ENCODE results near the gene CHCHD3. TPM values are rescaled to one million over a fixed set of nuclear protein-coding genes. Genes with fewer than 3 reads are reported as not detected.

The CHCHD3 gene
- total and polyA plus RNA-seq, 9 of the 15 experiments (the other 6 are each of a cell fraction or from before 2014, with no cell fraction given), result 66.2 to 279 (median 204) TPM

DNA sequence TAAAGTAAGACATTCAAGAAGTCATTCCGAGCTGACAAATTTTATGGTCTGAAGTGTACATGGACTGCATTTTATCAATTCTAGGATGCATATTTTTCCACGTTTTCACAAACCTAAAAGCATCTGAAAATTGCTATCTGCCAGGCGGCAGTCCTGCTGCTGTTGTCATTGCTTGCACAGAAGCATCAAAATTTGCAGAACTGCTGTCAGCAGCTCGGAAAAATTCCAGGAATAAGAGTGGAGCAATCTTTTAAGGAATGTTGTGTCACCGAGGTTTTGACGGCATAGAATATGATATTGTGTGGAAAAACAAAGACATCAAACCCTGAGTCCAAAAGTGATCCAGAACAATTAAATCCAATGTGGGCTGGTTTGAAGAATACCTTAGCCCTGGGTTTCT lies 61.4 kb downstream of the CHCHD3 start:
- no peaks in the 10 kb centered on the region for H3K27me3 ChIP-seq (ENCODE audit: control insufficient read depth in 2 of 2, insufficient read depth in 2 of 2, low read length in 2 of 2)
- H3K36me3 ChIP-seq (ENCODE audit: control insufficient read depth, insufficient read depth, low read length), result peaks cover 62% of the 10 kb centered on the region
- H3K27ac ChIP-seq (ENCODE audit: extremely low read depth, low read depth, low read length), result no peak overlapping the region
- TF ChIP-seq GTF2F1 (IDR thresholded peaks at IDR 0.05; ENCODE audit: low read depth, low read length), result no peak
- TF ChIP-seq, protein P1, sequence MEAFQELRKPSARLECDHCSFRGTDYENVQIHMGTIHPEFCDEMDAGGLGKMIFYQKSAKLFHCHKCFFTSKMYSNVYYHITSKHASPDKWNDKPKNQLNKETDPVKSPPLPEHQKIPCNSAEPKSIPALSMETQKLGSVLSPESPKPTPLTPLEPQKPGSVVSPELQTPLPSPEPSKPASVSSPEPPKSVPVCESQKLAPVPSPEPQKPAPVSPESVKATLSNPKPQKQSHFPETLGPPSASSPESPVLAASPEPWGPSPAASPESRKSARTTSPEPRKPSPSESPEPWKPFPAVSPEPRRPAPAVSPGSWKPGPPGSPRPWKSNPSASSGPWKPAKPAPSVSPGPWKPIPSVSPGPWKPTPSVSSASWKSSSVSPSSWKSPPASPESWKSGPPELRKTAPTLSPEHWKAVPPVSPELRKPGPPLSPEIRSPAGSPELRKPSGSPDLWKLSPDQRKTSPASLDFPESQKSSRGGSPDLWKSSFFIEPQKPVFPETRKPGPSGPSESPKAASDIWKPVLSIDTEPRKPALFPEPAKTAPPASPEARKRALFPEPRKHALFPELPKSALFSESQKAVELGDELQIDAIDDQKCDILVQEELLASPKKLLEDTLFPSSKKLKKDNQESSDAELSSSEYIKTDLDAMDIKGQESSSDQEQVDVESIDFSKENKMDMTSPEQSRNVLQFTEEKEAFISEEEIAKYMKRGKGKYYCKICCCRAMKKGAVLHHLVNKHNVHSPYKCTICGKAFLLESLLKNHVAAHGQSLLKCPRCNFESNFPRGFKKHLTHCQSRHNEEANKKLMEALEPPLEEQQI (IDR thresholded peaks at IDR 0.05), result no peak
- TF ChIP-seq, protein P2, sequence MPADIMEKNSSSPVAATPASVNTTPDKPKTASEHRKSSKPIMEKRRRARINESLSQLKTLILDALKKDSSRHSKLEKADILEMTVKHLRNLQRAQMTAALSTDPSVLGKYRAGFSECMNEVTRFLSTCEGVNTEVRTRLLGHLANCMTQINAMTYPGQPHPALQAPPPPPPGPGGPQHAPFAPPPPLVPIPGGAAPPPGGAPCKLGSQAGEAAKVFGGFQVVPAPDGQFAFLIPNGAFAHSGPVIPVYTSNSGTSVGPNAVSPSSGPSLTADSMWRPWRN (IDR thresholded peaks at IDR 0.05; ENCODE audit: low read depth), result no peak
- no peak for TF ChIP-seq THRAP3 (IDR thresholded peaks at IDR 0.05; ENCODE audit: borderline replicate concordance)
- TF ChIP-seq TCFL5 (CRISPR knock-in tag; conservative IDR thresholded peaks at IDR 0.05), result no peak
- TF ChIP-seq ZNF695 (CRISPR knock-in tag; IDR thresholded peaks at IDR 0.05), result no peak
- TF ChIP-seq SLC30A9 (CRISPR knock-in tag; IDR thresholded peaks at IDR 0.05), result no peak
- TF ChIP-seq, protein P3, sequence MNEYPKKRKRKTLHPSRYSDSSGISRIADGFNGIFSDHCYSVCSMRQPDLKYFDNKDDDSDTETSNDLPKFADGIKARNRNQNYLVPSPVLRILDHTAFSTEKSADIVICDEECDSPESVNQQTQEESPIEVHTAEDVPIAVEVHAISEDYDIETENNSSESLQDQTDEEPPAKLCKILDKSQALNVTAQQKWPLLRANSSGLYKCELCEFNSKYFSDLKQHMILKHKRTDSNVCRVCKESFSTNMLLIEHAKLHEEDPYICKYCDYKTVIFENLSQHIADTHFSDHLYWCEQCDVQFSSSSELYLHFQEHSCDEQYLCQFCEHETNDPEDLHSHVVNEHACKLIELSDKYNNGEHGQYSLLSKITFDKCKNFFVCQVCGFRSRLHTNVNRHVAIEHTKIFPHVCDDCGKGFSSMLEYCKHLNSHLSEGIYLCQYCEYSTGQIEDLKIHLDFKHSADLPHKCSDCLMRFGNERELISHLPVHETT (CRISPR knock-in tag; conservative IDR thresholded peaks at IDR 0.05 in 1 of 2, IDR thresholded peaks at IDR 0.05 in 1 of 2), result no peak
- TF ChIP-seq, protein P4, sequence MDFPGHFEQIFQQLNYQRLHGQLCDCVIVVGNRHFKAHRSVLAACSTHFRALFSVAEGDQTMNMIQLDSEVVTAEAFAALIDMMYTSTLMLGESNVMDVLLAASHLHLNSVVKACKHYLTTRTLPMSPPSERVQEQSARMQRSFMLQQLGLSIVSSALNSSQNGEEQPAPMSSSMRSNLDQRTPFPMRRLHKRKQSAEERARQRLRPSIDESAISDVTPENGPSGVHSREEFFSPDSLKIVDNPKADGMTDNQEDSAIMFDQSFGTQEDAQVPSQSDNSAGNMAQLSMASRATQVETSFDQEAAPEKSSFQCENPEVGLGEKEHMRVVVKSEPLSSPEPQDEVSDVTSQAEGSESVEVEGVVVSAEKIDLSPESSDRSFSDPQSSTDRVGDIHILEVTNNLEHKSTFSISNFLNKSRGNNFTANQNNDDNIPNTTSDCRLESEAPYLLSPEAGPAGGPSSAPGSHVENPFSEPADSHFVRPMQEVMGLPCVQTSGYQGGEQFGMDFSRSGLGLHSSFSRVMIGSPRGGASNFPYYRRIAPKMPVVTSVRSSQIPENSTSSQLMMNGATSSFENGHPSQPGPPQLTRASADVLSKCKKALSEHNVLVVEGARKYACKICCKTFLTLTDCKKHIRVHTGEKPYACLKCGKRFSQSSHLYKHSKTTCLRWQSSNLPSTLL (IDR thresholded peaks at IDR 0.05), result no peak
- TF ChIP-seq KDM1A (IDR thresholded peaks at IDR 0.05), result no peak
- no peak for TF ChIP-seq JUNB (CRISPR knock-in tag; conservative IDR thresholded peaks at IDR 0.05)
- H3K9me1 ChIP-seq (ENCODE audit: control insufficient read depth, insufficient read depth, low read length), result no peaks in the 10 kb centered on the region
- H3K79me2 ChIP-seq (ENCODE audit: control insufficient read depth, insufficient read depth, low read length), result peaks cover 42% of the 10 kb centered on the region
- H3K4me3 ChIP-seq, result no peak overlapping the region
- no peak overlapping the region for H3K4me2 ChIP-seq (ENCODE audit: insufficient read depth, low read length)
- H2AFZ ChIP-seq (ENCODE audit: low read depth, low read length), result no peak overlapping the region
- BruUV-seq (replicated peaks), result no TSS peak
- no peaks in the 10 kb centered on the region for H4K20me1 ChIP-seq (replicated peaks; ENCODE audit: control insufficient read depth, insufficient read depth, low read length)
- DNase-seq (ENCODE audit: extremely low read depth in 1 of 4, low spot score in 3 of 4), result no peak
- no peak overlapping the region for H3K9ac ChIP-seq (ENCODE audit: insufficient read depth in 1 of 2, low read depth in 2 of 2, low read length in 2 of 2)
- CTCF ChIA-PET (ENCODE audit: low intra/inter-chr PET ratio), result no interaction called here
- ATAC-seq, result no peak
- FAIRE-seq, result no peak
- in situ Hi-C loops (cut with MboI), result no loop called here
- H3K9me3 ChIP-seq (replicated peaks; ENCODE audit: control insufficient read depth, insufficient read depth, low read depth, low read length), result no peaks in the 10 kb centered on the region
- POLR2A ChIA-PET, result interaction anchor here (0.6 kb wide), 1 partner anchor 24 kb away, joined by 3 read pairs; no protein-coding TSS in a partner anchor
- 86% methylated on average over 6 of the region's 6 CpGs for WGBS (ENCODE audit: insufficient coverage, low coverage, missing lambda C conversion rate)
- intact Hi-C loops (cut with micrococcal nuclease), result no loop called here
- peaks cover 0 to 10% of the 10 kb centered on the region in 2 experiments; a peak in 3 of 5 replicates for H3K4me1 ChIP-seq (replicated peaks in 1 of 2; ENCODE audit: control insufficient read depth in 2 of 2, insufficient read depth in 2 of 2, low read length in 2 of 2)

All from K562 (cell line).